ENCODE data around the gene OGFOD3.

OGFOD3 gene

GRCh38 chr17:82407255-82407654, 11.1 kb downstream of the OGFOD3 start:
- no peaks in the 10 kb centered on the region for H3K79me2 ChIP-seq (ENCODE audit: low read length)
- H3K4me3 ChIP-seq (ENCODE audit: low read length) = no peak overlapping the region
- H3K4me1 ChIP-seq (ENCODE audit: low read length) = peaks cover 19% of the 10 kb centered on the region
- no peaks in the 10 kb centered on the region for H3K9me3 ChIP-seq (ENCODE audit: insufficient read depth, low read length)
- H3K27me3 ChIP-seq (ENCODE audit: low read depth, low read length) = no peaks in the 10 kb centered on the region
- H3K4me2 ChIP-seq (ENCODE audit: low read length) = no peak overlapping the region
- H2AFZ ChIP-seq (ENCODE audit: low read depth, low read length) = no peak overlapping the region
- H3K36me3 ChIP-seq (replicated peaks; ENCODE audit: low read depth, low read length) = peaks cover 5% of the 10 kb centered on the region
- H3K9ac ChIP-seq (ENCODE audit: low read length) = no peak overlapping the region
- TF ChIP-seq CTCF (IDR thresholded peaks at IDR 0.05; ENCODE audit: low read depth, low read length) (no peak), EZH2phosphoT487 (IDR thresholded peaks at IDR 0.05; ENCODE audit: low read depth) (no peak)
- no peaks in the 10 kb centered on the region for H4K20me1 ChIP-seq (ENCODE audit: insufficient read depth, low read length)
- H3K27ac ChIP-seq (ENCODE audit: low read length) = no peak overlapping the region

GRCh38 chr17:82406131-82406671, 12.2 kb downstream of the OGFOD3 start:
- H3K4me1 ChIP-seq (ENCODE audit: low read length) = peaks cover 22% of the 10 kb centered on the region
- TF ChIP-seq EZH2phosphoT487 (IDR thresholded peaks at IDR 0.05; ENCODE audit: low read depth) (no peak), CTCF (IDR thresholded peaks at IDR 0.05; ENCODE audit: low read depth, low read length) (no peak)
- no peaks in the 10 kb centered on the region for H3K27me3 ChIP-seq (ENCODE audit: low read depth, low read length)
- peaks cover 11% of the 10 kb centered on the region for H3K36me3 ChIP-seq (replicated peaks; ENCODE audit: low read depth, low read length)
- H3K4me2 ChIP-seq (ENCODE audit: low read length) = no peak overlapping the region
- no peaks in the 10 kb centered on the region for H3K79me2 ChIP-seq (ENCODE audit: low read length)
- H2AFZ ChIP-seq (ENCODE audit: low read depth, low read length) = no peak overlapping the region
- no peak overlapping the region for H3K27ac ChIP-seq (ENCODE audit: low read length)
- no peaks in the 10 kb centered on the region for H4K20me1 ChIP-seq (ENCODE audit: insufficient read depth, low read length)
- no peak overlapping the region for H3K4me3 ChIP-seq (ENCODE audit: low read length)
- H3K9ac ChIP-seq (ENCODE audit: low read length) = no peak overlapping the region
- H3K9me3 ChIP-seq (ENCODE audit: insufficient read depth, low read length) = no peaks in the 10 kb centered on the region

- H3K4me3 ChIP-seq (ENCODE audit: low read length) = no peak overlapping the region
- H3K9me3 ChIP-seq (ENCODE audit: insufficient read depth, low read length) = no peaks in the 10 kb centered on the region
- H3K4me1 ChIP-seq (ENCODE audit: low read length) = peaks cover 28% of the 10 kb centered on the region
- H3K36me3 ChIP-seq (replicated peaks; ENCODE audit: low read depth, low read length) = peaks cover 11% of the 10 kb centered on the region
- TF ChIP-seq CTCF (IDR thresholded peaks at IDR 0.05; ENCODE audit: low read depth, low read length) (no peak), EZH2phosphoT487 (IDR thresholded peaks at IDR 0.05; ENCODE audit: low read depth) (no peak)
- H4K20me1 ChIP-seq (ENCODE audit: insufficient read depth, low read length) = no peaks in the 10 kb centered on the region
- no peaks in the 10 kb centered on the region for H3K27me3 ChIP-seq (ENCODE audit: low read depth, low read length)
- no peak overlapping the region for H3K4me2 ChIP-seq (ENCODE audit: low read length)
- H3K79me2 ChIP-seq (ENCODE audit: low read length) = no peaks in the 10 kb centered on the region
- no peak overlapping the region for H3K27ac ChIP-seq (ENCODE audit: low read length)
- H3K9ac ChIP-seq (ENCODE audit: low read length) = no peak overlapping the region
- H2AFZ ChIP-seq (ENCODE audit: low read depth, low read length) = no peak overlapping the region
Observed at GRCh38 chr17:82405051-82405450, 13.3 kb downstream of the OGFOD3 start.

- Histone ChIP-seq H3K36me3 (replicated peaks; ENCODE audit: low read depth, low read length) (peaks cover 11% of the 10 kb centered on the region), H3K9me3 (ENCODE audit: insufficient read depth, low read length) (no peaks in the 10 kb centered on the region), H4K20me1 (ENCODE audit: insufficient read depth, low read length) (no peaks in the 10 kb centered on the region), H3K79me2 (ENCODE audit: low read length) (no peaks in the 10 kb centered on the region), H3K9ac (ENCODE audit: low read length) (no peak overlapping the region), H3K27me3 (ENCODE audit: low read depth, low read length) (no peaks in the 10 kb centered on the region), H3K27ac (ENCODE audit: low read length) (no peak overlapping the region), H3K4me2 (ENCODE audit: low read length) (no peak overlapping the region), H2AFZ (ENCODE audit: low read depth, low read length) (no peak overlapping the region), H3K4me3 (ENCODE audit: low read length) (no peak overlapping the region), H3K4me1 (ENCODE audit: low read length) (peaks cover 28% of the 10 kb centered on the region)
- TF ChIP-seq EZH2phosphoT487 (IDR thresholded peaks at IDR 0.05; ENCODE audit: low read depth) (no peak), CTCF (IDR thresholded peaks at IDR 0.05; ENCODE audit: low read depth, low read length) (no peak)
Observed at GRCh38 chr17:82403662-82404660, 14.4 kb downstream of the OGFOD3 start.
